Heart left ventricle (tissue), 16 donors: ENCODE data around the gene ADCY5. TPM values are rescaled to one million over a fixed set of nuclear protein-coding genes. Genes with fewer than 3 reads are reported as not detected.
A peak's percentile ranks its signal among the peaks of the same experiment; 100 is the strongest.

ENCODE experiments used
- ATAC-seq, 4 donors: fragments of 200-7000 bp; cut with Tn5 transposase; one replicate each; pipeline ENCODE4 v1.9.1; 2020 to 2022; ENCODE audit warnings: moderate library complexity in 4 of 4, mild to moderate bottlenecking in 3 of 4, moderate number of reproducible peaks in 1 of 4
- DNase-seq, 5 donors: peaks; one replicate each; pipeline ENCODE4 v3.0.0-alpha.2; 2020
- H3K27ac ChIP-seq, 12 donors: fragments of 200-600 bp; sonication (generic) in 4 of 12; one replicate each; pipeline versions ENCODE4 v1.5.0 to v1.8.0; 2016 to 2022; ENCODE audit warnings: mild to moderate bottlenecking in 2 of 12
- H3K27me3 ChIP-seq, 9 donors: fragments of 200-600 bp; sonication (generic) in 2 of 9; one replicate each; pipeline versions ENCODE4 v1.5.1 to v1.8.0; 2016 to 2022; ENCODE audit warnings: mild to moderate bottlenecking in 3 of 9
- H3K36me3 ChIP-seq, 9 donors: fragments of 200-600 bp; sonication (generic) in 2 of 9; one replicate each; pipeline versions ENCODE4 v1.5.0 to v1.8.0; 2018 to 2022; ENCODE audit warnings: mild to moderate bottlenecking in 2 of 9
- H3K4me1 ChIP-seq, 12 donors: fragments of 200-600 bp; sonication (generic) in 4 of 12; one replicate each; pipeline versions ENCODE4 v1.5.0 to v1.8.0; 2016 to 2022; ENCODE audit warnings: mild to moderate bottlenecking in 3 of 12
- H3K4me3 ChIP-seq, 12 donors: fragments of 200-600 bp; sonication (generic) in 4 of 12; one replicate each; pipeline versions ENCODE4 v1.5.0 to v1.8.0; 2017 to 2022; ENCODE audit warnings: mild to moderate bottlenecking in 9 of 12, moderate library complexity in 4 of 12
- H3K9me3 ChIP-seq, 12 donors: fragments of 200-600 bp; sonication (generic) in 4 of 12; one replicate each; pipeline versions ENCODE4 v1.5.0 to v1.8.0; 2016 to 2022; ENCODE audit warnings: mild to moderate bottlenecking in 1 of 12
- POLR2A ChIP-seq, 2 donors: fragments of 450-650 bp; IDR thresholded peaks; one replicate each; pipeline ENCODE4 v1.6.1; 2017; ENCODE audit warnings: antibody characterized with exemption in 2 of 2, mild to moderate bottlenecking in 2 of 2, moderate library complexity in 2 of 2
- WGBS, 4 donors: extraction: QIAGEN DNeasy Blood & Tissue Kit in 2 of 4; methylation state at CpG; one replicate each; pipeline versions ENCODE4 v1.1.5 to v1.1.7; 2013 to 2018; 5-methylcytosine and 5-hydroxymethylcytosine counted together
- intact Hi-C, 10 donors: fragments of 100-400 bp; cut with DNase I; formaldehyde crosslinking; loops; one replicate each; pipeline versions ENCODE4 v1.11.1 to v1.14.2; 2022
- polyA plus RNA-seq, 2 donors: library from polyadenylated mRNA; stranded (reverse); fragments of 200-250 nt; gene quantifications; one replicate each; pipeline ENCODE4 v1.2.3, GENCODE V29; 2013
- total RNA-seq, 9 donors: library from RNA; depleted of rRNA in 2 of 9; stranded (reverse); fragments of >200 nt in 2 of 9; fragmentation: NEBNext Ultra II Directional in 3 of 9; extraction: Animal tissue kit (Norgen Biotek cat#: 25700) in 3 of 9; gene quantifications; one replicate each; pipeline versions ENCODE4 v1.1.0 to v1.2.4, GENCODE V29; 2016 to 2023
- TF ChIP-seq, protein P1 (sequence below), 12 donors: fragments of 200-600 bp; sonication (generic) in 4 of 12; IDR thresholded peaks; one replicate each; pipeline versions ENCODE4 v1.5.0 to v1.8.0; 2018 to 2022; ENCODE audit warnings: antibody characterized with exemption in 12 of 12, mild to moderate bottlenecking in 5 of 12
- donor health status: ischemic (EF 13 %, LVEDD 7.1; RV severe dilation, severe dysfunction).
- donor health status: healthy with polysubstance abuse.
- donor health status: DM: no; HTN: yes; CAD: no.
- donor health status: DM: no; HTN: no; CAD: no.
- donor health status: ischemic (EF 25% LVEDD 6.9; RV normal size, moderate dysfunction).
- donor health status: ischemic (EF 25% LVEDD 5.7; RV mildly dilated, moderate dysfunction).
- donor health status: healthy.
- donor health status: DM: yes; HTN: yes; CAD: no.
- donor health status: ischemic (EF 35%, LVEDD 5.7; RV mildly dilated, moderate dysfunction).
- donor health status: nonischemic (EF 11% LVEDD 7.7; RV severe dilation, severe dysfunction).
- donor health status: DM: yes; HTN: yes; CAD: no.
- donor health status: PGD.
- donor health status: ischemic (EF 29% LVEDD 5.4; RV normal size, mild dysfunction).
- donor health status: nonischemic (EF 23%, LVEDD 6.1; RV moderate dilation, normal function).

The ADCY5 gene
- total and polyA plus RNA-seq, 11 donors, result 78.5 to 276 (median 167) TPM

DNA sequence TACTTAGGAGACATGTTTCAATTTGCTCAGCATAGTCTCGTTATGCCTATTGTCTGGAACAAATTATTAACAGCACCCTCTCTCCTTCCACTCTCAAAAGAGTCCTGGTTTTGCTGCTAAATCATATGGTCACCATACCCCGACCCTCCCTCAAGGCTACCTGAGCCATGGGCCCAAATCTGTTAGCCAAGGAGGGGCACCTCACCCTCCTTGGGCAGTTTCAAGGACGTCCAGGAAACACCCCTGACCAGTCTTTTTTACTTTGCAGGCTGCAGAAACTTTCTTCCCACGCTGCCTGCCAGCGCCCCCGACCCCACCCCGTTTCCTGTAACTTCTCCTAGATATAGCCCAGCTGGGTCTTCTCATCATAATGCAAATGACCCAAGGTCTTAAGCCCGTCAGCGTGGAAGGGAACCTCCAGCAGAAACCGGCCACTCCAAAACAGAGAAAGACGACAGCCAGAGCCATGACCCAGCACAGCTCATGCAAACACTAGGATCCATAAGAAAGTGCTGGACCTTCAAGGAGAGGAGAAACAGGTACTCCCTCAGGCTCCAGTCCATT is 62.3 kb downstream of the ADCY5 start:
- WGBS, 4 donors, result 24 to 36% (median 27%) methylated on average over 11 of the region's 11 CpGs
- no peaks in the 10 kb centered on the region for H3K36me3 ChIP-seq

DNA sequence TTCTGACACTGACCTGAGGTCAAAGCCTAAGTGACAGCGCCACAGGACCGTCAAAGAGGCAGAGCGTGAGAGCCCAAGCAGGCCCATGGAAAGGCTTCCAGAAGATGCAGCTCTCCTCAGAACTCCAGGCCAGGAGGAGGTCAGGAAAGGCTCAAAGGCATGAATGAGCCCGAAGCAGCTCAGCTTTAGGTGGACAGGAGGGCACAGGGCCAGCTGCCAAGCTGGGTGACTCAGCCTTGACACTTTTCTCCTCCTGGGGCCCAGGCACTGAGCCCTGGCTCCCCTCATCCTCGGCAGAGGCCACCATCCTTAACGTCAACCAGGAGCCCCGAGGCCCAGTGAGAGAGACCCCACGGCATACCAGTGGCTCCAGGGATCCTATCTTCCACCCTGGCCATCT is 62.9 kb downstream of the ADCY5 start:
- Histone ChIP-seq H3K9me3 (no peaks in the 10 kb centered on the region), H3K4me3 (peak overlapping the region in 5 of 12 donors; percentile 8 to 45 (median 13)), H3K4me1 (peaks cover 4 to 100% (median 67%) of the 10 kb centered on the region in 12 donors), H3K27me3 (no peaks in the 10 kb centered on the region), H3K36me3 (no peaks in the 10 kb centered on the region), H3K27ac (peak overlapping the region; percentile 72 to 94 (median 90))
- TF ChIP-seq POLR2A (IDR thresholded peaks at IDR 0.05), result no peak
- TF ChIP-seq, protein P1, sequence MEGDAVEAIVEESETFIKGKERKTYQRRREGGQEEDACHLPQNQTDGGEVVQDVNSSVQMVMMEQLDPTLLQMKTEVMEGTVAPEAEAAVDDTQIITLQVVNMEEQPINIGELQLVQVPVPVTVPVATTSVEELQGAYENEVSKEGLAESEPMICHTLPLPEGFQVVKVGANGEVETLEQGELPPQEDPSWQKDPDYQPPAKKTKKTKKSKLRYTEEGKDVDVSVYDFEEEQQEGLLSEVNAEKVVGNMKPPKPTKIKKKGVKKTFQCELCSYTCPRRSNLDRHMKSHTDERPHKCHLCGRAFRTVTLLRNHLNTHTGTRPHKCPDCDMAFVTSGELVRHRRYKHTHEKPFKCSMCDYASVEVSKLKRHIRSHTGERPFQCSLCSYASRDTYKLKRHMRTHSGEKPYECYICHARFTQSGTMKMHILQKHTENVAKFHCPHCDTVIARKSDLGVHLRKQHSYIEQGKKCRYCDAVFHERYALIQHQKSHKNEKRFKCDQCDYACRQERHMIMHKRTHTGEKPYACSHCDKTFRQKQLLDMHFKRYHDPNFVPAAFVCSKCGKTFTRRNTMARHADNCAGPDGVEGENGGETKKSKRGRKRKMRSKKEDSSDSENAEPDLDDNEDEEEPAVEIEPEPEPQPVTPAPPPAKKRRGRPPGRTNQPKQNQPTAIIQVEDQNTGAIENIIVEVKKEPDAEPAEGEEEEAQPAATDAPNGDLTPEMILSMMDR (IDR thresholded peaks at IDR 0.05), result no peak
- DNase-seq, result peak in 4 of 5 donors; percentile 68 to 85 (median 74)
- 26 to 51% (median 44%) methylated on average over 8 of the region's 8 CpGs for WGBS, 4 donors
- intact Hi-C loops, result loop anchor here in 1 of 10 donors (5.0 kb wide), 1 partner anchor 61 kb away; the partner anchor contains the start of gene ADCY5
- ATAC-seq, result peak; percentile 39 to 71 (median 60)

More for the DNA sequence above, 62.3 kb downstream of the ADCY5 start:
- Histone ChIP-seq H3K9me3 (no peaks in the 10 kb centered on the region), H3K4me1 (peaks cover 2 to 100% (median 71%) of the 10 kb centered on the region in 12 donors), H3K27ac (peak overlapping the region; percentile 72 to 94 (median 90)), H3K4me3 (no peak overlapping the region), H3K27me3 (no peaks in the 10 kb centered on the region)
- intact Hi-C loops, result loop anchor here in 1 of 10 donors (5.0 kb wide), 1 partner anchor 61 kb away; the partner anchor contains the start of gene ADCY5
- TF ChIP-seq POLR2A (IDR thresholded peaks at IDR 0.05), result no peak
- TF ChIP-seq, protein P1 (IDR thresholded peaks at IDR 0.05), result no peak
- DNase-seq (peak in 2 of 5 donors; percentile 39 to 71), ATAC-seq (no peak)

DNA sequence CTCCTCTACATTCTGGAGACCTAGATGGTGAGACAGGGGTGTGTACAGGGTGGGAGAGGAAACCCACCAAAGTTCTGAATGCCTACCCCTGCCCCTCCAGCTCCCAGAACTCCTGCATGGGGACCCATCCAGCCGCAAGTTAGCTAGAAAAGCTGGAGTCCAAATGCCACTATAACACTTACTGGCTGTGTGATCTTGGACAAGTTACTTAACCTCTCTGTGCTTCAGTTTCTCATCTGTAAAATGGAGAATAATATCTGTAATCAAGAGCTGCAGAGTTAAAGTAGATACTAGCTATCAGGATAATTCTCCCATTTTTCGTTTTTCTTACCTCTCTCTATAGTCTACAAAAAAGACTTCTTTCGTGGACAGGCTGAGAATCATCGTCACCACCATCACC is 63.4 kb downstream of the ADCY5 start:
- Histone ChIP-seq H3K4me1 (peaks cover 4 to 100% (median 66%) of the 10 kb centered on the region in 12 donors), H3K27ac (peak overlapping the region; percentile 72 to 94 (median 90)), H3K36me3 (no peaks in the 10 kb centered on the region), H3K4me3 (peak overlapping the region in 9 of 12 donors; percentile 8 to 45 (median 16)), H3K9me3 (no peaks in the 10 kb centered on the region), H3K27me3 (no peaks in the 10 kb centered on the region)
- WGBS, 4 donors, result 69 to 80% (median 76%) methylated on average over 4 of the region's 4 CpGs
- ATAC-seq (no peak), DNase-seq (peak in 1 of 5 donors; percentile 9)
- intact Hi-C loops, result loop anchor here in 1 of 10 donors (5.0 kb wide), 1 partner anchor 62 kb away; the partner anchor contains the start of gene ADCY5
- TF ChIP-seq, protein P1 (IDR thresholded peaks at IDR 0.05), result no peak
- TF ChIP-seq POLR2A (IDR thresholded peaks at IDR 0.05), result no peak

DNA sequence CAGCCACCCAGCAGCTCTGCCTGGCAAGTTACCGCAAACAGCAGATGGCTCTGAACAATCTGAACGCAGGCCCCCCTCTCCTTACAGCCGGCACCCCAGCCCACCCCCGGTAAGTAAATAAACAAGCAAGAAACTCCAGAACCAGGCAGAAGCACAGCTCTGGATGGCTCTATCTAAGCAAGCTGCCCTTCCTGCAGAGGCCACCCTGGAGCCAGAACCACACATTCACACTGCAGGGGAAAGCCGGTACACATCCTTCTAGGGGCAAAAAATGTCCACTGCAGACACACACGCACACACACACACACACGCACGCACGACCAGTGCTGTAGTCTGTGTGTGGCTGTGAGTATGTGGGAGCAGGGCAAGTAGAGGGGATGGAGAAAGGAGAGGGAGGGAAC is 63.9 kb downstream of the ADCY5 start:
- intact Hi-C loops, result loop anchor here in 1 of 10 donors (5.0 kb wide), 1 partner anchor 62 kb away; the partner anchor contains the start of gene ADCY5
- TF ChIP-seq POLR2A (IDR thresholded peaks at IDR 0.05), result peak in 1 of 2 donors; percentile 9
- TF ChIP-seq, protein P1 (IDR thresholded peaks at IDR 0.05), result no peak
- WGBS, 4 donors, result 27 to 41% (median 30%) methylated on average over 9 of the region's 9 CpGs
- Histone ChIP-seq H3K36me3 (no peaks in the 10 kb centered on the region), H3K27ac (peak overlapping the region; percentile 72 to 94 (median 90)), H3K4me3 (peak overlapping the region in 9 of 12 donors; percentile 3 to 45 (median 20)), H3K9me3 (no peaks in the 10 kb centered on the region), H3K27me3 (no peaks in the 10 kb centered on the region), H3K4me1 (peaks cover 4 to 100% (median 69%) of the 10 kb centered on the region in 12 donors)
- peak; percentile 65 to 77 (median 69) for ATAC-seq
- peak; percentile 62 to 76 (median 70) for DNase-seq
